NCI-H1930 (cell line): ENCODE results near the gene DCHS2.

Experiments used
- DNase-seq, 2 experiments: peaks; one replicate each; lab custom pipeline; 2025; lab: John Stamatoyannopoulos, UW

The DCHS2 gene

DNA sequence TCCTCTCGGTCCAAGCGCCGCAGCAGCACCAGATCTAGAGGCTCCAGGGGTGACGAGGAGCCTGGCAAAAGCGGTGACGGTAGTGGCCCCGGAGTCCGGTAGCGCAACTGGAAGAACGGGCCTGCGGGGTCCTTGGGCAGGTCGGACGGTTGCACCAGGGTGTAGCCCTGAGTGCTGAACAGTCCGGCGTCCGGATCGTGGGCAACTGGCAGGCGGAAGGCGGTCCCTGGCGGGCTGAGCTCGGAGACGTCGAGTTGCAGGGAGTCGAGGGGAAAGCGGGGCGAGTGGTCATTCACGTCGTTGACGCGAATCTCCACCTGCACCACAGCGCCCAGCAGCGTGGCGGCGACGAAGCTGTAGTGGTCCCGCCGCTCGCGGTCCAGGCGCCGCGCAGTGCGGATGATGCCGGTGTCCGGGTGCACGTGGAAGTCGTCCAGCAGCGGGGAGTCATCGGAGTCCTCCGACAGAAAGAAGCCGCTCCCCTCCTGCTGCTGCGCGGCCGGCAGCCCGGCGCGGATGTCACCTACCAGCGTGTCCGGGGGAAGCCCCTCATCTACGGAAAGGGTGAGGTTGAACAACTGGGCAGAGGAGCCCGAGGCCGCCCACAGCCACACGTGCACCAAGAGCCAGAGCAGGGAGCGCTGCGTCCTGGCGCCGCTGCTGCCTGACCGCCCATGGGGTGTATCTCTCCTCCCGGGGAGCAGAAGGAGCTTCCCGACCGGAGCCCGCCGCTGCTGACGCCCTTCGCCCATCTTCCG, 837 bp downstream of the DCHS2 start:
- DNase-seq, result no peak

- no peak for DNase-seq
Observed at GRCh38 chr4:154490234-154490582, 1.4 kb downstream of the DCHS2 start.

DNA sequence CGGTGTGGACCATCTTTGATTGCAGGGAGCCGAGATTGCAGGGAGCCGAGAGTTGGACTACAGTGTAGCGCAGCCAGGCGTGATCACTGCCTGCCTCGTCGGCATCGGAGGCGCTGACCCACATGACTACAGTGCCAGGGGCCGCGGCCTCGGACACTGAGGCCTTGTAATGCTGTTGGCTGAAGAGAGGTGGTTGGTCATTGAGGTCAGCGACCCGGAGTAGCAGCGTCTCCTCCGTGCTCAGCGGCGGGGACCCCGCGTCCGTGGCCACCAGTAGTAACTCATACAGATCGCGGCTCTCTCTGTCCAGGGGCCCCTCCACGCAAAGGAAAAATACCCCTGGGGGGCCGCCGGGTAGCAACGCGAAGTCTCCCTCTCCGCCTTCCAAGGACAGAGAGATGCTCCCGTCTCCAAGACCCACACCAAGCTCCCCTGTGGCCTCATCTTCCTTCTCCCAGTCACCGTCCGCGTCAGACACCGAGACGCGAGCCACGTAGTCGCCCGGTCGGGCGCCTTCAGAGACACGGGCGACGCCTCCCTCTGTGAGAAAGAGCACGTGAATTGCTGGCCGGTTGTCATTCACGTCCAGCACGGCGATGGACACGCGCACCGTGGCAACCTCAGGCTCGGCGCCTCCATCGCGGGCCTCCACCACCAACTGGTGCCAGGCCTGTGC, 1.9 kb downstream of the DCHS2 start:
- no peak for DNase-seq

DNA sequence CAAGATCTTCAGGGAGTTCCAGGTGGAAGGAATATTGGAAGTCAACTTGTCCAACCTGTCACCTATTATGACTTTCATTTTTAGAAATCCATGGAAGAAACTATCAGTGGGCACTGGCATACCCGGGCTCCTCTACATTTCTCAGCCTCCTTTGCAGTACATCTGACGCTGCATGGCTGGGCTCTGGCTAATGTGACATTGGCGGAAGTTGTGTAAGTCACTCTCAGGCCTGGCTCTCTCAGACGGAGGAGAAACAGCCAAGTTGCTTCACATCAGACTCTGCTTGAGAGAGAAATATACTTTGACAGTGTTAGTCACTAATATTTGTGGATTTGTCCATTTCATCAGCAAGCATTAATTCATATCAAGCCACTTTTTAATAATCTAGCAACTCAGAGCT, 4.5 kb downstream of the DCHS2 start:
- no peak for DNase-seq

DNA sequence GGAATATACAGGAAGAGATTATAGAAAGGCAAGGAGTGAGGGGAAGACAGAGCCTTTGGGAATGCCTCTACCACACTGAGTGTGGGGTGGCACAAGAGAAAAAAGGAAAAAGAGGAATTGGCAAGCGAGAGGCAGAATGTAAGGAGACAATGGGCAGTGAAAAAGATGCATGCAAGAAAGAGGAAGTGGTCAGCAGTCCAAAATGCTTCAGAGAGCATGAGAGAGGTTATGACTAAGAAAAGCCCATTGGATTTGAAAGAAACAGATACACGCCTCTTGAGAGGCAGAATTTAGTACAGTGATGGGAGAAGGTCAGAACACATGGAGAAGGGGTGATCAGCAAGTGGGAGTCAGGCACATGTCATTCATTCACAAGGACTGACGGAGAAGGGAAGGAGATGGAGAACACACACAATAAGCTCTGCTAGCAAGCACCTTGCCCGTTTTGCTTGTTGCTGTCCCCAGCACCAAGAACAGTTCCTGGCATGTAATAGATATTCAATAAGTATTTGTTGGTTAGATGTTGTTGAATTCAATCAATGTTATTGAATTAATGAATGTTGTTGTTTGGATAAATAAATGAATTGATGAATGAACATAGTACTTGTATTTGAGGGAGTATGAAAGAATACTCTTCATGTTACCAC, 6.3 kb downstream of the DCHS2 start:
- no peak for DNase-seq

GRCh38 chr4:154478547-154478946, 13.1 kb downstream of the DCHS2 start:
- no peak for DNase-seq

DNA sequence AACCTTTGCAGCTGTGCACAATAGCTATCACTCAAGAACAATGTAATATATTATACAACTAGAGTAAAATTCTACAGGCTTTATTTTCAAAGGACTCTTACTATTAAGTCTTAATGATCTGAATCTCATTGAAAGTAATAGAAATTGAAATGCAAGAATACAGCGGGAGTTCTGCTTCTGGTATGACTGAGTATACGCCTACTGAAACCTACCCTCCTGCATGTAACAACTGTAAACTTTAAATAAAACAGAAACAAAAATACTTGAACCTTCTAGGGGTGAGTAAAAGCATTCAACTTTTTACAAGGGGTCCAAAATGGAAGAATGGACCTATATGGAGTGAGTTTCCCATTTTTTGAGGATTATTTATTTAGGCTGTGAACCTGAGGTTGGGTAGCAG, 13.5 kb downstream of the DCHS2 start:
- no peak for DNase-seq

GRCh38 chr4:154476232-154476631, 15.4 kb downstream of the DCHS2 start:
- no peak for DNase-seq

- no peak for DNase-seq
Observed at GRCh38 chr4:154475820-154476219, 15.8 kb downstream of the DCHS2 start.

DNA sequence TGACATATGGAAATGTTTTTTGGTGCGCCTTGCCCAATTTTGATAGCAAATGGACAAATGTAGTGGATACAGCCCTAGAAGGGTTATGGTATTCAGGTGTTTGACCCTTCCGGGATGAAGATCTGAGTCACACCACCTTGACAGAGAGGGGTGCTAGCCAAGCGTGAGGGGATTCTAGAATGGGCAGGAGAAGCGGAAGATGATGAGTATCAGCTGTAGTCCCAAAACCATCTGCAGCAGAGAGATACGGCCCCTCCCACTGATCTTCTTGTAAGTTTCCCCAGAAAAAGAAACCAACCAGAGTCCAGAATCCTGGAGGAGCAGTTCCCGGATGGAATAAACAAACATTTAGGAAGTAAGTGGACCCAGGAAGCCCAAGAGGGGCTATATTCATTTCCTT, 18.1 kb downstream of the DCHS2 start:
- no peak for DNase-seq

GRCh38 chr4:154472858-154473257, 18.7 kb downstream of the DCHS2 start:
- no peak for DNase-seq

GRCh38 chr4:154471526-154472331, 19.9 kb downstream of the DCHS2 start:
- no peak for DNase-seq

DNA sequence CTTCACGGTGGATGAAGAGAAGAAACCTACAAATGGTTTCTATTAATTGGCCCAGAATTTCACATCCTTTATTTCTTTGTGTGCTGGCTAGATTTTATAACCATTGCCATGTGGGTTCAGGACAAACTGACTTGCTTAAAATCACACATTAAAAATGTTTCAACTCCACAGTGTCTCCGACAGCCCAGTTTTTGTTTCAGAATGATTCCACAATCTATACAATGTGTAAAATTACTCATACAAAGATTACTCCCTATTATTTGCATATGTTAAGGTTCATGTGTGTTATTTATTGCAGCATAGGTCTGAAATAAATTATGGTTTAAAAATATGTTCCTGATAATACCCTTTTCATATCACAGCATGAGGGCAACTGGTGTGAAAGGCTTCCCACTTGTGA, 20.6 kb downstream of the DCHS2 start:
- DNase-seq, result no peak

DNA sequence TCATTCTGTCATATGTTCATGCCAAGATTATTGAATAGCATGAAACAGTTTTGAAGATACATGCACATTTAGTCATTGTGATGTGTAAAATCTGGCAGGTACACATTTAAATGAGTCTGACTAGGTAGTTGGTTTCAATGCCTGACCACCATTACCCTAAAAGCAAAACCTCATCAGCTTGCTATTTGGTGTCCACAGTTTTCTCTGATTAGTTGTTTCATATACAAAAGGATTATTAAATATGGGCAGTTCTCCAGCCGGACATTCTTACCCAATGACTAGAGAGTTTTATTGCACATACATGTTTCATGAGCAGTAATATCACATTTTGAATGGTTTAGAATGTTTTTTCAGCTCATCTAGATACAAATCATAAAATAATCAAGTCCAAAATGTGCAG, 23.7 kb downstream of the DCHS2 start:
- no peak for DNase-seq

DNA sequence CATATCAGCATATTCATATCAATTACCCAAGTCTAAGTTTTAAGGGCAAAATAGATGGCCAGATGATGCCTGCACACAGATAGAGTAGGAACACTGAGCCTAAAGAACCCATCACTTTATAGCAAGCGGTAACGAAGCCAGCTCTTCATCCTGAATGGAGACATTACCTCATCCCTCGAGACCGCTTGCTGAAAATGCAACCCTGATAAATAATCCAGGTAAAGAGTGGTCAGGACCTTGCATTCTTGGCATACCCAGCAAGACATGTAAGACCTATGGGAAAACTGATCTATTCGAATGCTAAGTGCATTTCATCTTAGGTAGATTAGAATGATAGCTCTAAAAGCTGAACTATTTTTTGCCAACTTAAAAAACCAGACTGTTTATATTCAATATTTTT, 25.3 kb downstream of the DCHS2 start:
- DNase-seq, result no peak

DNA sequence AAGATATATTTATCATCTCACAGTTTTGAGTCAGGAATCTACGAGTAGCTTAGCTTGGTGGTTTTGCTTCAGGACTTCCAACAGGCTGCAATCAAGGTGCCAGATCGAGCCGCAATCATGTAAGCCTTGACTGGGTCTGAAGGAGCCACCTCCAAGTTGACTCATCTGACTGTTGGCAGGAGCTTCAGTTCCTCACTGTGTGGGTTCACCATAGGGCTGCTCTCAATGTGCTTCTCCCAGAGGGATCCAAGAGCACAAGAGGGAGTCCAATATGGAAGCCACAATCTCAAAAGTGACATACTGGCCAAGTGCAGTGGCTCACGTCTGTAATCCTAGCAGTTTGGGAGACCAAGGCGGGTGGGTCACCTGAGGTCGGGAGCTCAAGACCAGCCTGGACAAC, 26.5 kb downstream of the DCHS2 start:
- no peak for DNase-seq

DNA sequence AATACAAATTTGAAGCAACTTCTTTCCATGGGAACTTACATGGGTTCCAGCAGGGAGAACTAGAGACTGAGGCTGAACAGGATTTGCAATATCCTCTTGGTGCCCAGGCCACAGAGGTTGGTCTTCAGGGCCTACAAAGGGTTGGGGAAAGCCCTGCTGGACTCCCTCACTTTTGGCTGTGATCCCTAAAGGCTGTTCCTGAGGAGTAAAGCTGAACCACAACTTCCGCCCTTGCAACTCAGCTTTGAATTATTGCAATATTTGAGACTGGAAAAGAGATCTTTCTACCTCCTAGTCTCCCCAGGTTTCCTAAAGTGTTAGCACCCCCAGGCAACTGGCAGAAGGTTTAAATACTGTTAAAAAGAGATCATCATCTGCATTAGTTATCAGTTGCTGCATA, 26.9 kb downstream of the DCHS2 start:
- no peak for DNase-seq

- no peak for DNase-seq
Observed at GRCh38 chr4:154462081-154462810, 29.4 kb downstream of the DCHS2 start.

DNA sequence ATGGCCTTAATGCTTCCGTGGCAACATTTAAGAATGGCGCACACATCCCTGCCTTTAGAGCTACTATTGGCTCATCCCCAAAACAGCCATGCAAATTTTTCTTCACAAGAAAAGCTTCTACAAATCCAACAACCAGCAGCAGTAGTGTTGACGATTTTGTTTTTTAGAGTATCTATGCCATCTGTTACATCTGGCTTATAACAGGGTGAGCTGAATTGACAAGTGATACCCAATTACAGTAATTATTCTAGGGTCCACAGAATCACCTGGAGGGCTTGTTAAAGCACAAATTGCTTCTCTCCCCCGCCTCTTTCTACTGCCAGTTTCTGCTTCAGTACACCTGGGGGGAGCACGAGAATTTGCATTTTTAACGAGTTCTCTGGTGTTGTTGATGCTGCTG, 34.1 kb downstream of the DCHS2 start:
- DNase-seq, result no peak

DNA sequence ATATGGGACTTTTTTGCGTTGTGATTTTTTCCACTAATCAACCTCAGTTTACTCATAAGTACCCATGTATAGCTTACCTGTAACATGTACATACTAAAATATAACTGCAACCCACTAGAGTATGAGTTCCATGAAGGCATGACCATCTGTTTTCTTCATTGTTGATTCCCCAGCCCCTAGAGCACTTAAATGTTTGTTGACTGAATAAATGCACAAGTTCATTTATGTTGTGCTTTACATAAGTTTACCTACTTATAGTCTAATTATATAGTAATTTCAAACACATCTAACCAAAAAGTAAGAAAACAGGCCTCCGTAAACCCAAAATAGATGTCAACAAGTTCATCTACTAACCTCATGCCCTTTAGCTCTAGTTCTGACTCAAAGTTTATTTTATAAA, 34.7 kb downstream of the DCHS2 start:
- no peak for DNase-seq

GRCh38 chr4:154456240-154456639, 35.4 kb downstream of the DCHS2 start:
- no peak for DNase-seq

- no peak for DNase-seq
Observed at GRCh38 chr4:154455111-154455510, 36.5 kb downstream of the DCHS2 start.
